Measurements from ENCODE around the gene SVIL.

GRCh38 chr10:29428486-29428885 is 206.3 kb downstream of the SVIL start:
- TF ChIP-seq CTCF (optimal IDR thresholded peaks at IDR 0.05 in 1 of 3, IDR thresholded peaks at IDR 0.05 in 1 of 3, conservative IDR thresholded peaks at IDR 0.05 in 1 of 3; ENCODE audit: extremely low read depth in 1 of 3, insufficient read depth in 2 of 3, low read length in 3 of 3) = no peak
- no peak for TF ChIP-seq EZH2 (IDR thresholded peaks at IDR 0.05; ENCODE audit: low read length)

Measured in keratinocyte (primary cell).